ENCODE measurements around the gene ADAMTS7.
"Not testable (repeated sequence)": the region's sequence is repeated elsewhere in the genome, so short reads cannot be mapped to it uniquely, and the experiment has no call there.

Gene ADAMTS7

DNA sequence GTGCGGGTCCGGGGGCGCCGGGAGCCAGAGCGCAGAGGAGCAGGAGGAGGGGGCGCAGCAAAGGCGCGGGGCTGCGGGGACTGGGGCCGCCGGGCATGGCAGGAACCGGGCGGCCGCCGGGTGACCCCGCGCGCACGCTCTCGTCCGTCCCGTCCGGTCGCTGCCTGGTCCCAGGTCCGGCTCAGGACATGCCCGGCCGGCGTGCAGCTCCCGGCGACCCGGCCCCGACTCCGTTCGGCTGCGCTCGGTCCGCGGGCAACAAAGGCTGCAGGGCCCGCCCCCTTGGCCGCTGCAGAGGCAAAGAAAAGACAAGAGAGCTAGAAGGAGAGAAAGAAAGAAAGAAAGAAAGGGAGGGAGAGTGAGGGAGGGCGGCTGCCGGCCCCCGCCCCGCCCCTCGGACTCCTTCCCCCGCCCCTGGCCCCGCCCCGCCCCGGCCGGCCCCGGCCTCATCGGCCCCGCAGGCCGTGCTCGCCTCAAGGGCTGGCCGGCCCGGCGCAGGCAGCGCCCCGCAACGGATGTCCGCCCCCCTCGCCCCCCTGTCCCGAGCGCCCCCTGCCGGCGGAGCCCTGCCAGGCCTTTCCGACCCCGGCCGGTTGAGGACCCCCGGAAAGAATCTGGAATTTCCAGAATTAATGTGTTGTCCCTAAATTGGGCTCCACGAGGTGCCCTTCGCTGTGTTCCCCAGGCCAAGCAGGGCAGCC, at the start of gene ADAMTS7:
TSS of gene ADAMTS7 (minus strand) at position 341 of the 701 bp plus-strand sequence. CDS start at position 97, 244 bp downstream.
- no peak for DNase-seq

GRCh38 chr15:78859971-78860719, 48.9 kb upstream of the ADAMTS7 start:
- DNase-seq, result peak; percentile 12

- no peak for DNase-seq
These were observed 44.5 kb upstream of the ADAMTS7 start for GRCh38 chr15:78855746-78856145.

DNA sequence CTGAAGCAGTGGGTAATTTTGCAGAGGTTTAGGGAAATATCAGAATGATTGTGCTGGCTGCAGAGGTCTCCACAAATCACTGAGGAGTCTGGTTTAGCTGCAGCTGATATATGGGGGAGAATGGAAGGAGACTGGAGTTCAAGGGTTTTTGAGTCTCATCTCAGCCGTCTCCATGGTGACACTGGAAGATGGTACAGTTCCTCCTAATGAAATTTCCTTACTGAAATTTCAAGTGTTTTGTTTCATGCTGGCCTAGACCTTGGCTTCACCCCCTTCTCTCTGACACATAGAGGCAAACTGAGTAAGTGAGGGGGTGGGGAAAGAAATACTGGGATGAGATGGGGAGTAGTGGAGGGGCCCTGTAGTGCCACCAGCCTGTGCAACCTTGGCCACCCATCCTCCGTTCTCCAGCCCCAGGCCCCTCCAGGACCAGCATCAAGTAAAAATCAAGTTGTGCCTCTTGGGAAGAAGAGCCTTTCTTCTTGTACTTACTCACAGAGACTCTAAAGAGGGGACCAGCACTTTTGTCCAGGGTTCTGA, 43.6 kb upstream of the ADAMTS7 start:
- no peak for DNase-seq

- no peak for DNase-seq
These were observed 42.2 kb upstream of the ADAMTS7 start for GRCh38 chr15:78853500-78853899.

- no peak for DNase-seq
These were observed 39.9 kb upstream of the ADAMTS7 start for GRCh38 chr15:78850941-78851755.

GRCh38 chr15:78850352-78850751, 39.1 kb upstream of the ADAMTS7 start:
- DNase-seq, result no peak

DNA sequence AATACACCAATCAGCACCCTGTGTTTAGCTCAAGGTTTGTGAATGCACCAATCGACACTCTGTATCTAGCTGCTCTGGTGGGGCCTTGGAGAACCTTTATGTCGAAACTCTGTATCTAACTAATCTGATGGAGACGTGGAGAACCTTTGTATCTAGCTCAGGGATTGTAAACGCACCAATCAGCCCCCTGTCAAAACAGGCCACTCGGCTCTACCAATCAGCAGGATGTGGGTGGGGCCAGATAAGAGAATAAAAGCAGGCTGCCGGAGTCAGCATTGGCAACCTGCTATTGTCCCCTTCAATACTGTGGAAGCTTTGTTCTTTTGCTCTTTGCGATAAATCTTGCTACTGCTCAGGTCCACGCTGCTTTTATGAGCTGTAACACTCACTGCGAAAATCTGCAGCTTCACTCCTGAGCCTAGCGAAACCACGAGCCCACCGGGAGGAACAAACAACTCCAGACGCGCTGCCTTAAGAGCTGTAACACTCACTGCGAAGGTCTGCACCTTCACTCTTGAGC, 36.2 kb upstream of the ADAMTS7 start:
- not testable (repeated sequence) for DNase-seq

GRCh38 chr15:78846906-78847305, 35.6 kb upstream of the ADAMTS7 start:
- not testable (repeated sequence) for DNase-seq

DNA sequence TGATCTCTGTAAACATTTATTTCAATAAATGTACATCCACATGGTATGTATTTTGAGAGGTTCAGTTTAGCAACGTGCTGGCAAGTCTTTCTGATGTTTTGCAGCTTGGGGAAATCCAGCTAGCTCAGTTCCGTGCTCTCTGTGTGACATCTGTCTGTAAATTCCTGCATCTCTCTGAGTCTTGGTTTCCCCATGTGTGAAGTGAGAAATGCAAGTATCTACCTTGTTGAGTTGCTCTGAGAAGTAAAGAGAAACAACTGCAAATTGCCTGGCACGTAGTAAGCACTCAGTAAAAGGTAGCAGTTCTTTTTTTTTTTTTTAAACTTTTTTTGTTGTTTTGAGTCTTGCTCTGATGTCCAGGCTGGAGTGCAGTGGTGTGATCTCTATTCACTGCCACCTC, 31.3 kb upstream of the ADAMTS7 start:
- DNase-seq, result no peak

DNA sequence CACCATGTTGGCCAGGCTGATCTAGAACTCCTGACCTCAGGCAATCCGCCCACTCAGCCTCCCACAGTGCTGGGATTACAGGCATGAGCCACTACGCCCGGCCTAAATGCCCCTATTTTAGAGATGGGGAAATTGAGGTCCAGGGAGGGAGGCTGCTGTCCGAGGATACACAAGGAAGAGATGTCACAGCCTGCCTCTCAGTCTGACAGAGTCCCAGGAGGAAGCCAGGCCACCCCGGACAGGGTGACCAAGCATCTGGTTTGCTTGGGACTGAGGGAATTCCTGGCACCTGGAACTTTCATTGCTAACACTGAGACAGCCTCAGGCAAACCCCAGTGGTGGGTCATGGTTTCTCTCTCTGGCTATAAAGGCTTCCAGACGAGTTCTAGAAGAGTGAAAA, 30.6 kb upstream of the ADAMTS7 start:
- DNase-seq, result no peak

DNA sequence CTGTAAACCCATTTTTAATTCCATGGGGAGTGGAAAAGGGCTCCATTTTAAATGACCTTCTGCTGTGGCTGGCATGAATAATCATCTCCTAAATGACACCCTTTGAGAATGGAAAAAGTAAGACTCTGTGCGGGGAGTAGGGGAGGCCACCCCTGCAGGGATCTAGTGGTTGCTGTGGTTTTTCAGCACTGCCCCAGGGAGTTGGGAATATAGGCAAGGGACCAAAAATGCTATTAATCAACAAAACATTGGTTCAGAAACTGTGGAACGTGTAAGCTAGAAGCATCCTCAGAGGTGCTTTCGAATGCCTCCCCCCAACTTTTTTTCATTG, 30.1 kb upstream of the ADAMTS7 start:
- no peak for DNase-seq

DNA sequence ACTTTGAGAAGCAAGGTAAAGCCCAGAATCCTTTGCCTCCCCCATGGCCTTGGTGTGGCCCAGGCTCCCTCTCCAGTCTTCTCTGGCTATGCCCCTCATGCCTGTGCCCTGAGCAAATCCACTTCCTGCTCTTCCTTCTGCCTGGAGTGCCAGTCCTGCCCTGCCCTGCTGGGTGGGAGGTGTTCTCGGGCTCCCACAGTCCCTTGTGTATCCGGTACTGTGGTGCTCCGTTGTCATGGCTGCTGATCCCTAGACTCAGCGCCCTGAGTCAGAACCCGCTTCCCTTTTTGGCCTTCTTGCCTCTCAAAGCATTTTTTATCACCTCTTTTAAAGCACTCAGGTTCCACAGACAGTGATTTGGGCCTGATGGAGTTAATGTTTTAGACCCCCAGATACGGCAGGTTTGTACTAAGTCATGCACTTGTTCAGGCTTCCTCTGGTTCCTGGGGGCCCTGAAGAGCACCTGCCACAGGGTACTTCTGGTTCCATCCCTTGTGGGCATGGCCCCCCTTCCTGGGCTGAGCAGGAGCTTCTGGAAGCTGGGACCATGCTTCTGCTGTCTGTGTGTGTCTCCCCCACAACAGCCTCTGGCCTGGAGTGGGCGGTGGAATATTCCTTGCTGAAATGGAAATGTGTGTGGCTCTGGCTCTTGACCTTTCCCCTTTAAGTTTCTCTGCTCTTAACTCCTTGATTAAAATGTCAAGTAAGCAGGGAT, 29.6 kb upstream of the ADAMTS7 start:
- no peak for DNase-seq

DNA sequence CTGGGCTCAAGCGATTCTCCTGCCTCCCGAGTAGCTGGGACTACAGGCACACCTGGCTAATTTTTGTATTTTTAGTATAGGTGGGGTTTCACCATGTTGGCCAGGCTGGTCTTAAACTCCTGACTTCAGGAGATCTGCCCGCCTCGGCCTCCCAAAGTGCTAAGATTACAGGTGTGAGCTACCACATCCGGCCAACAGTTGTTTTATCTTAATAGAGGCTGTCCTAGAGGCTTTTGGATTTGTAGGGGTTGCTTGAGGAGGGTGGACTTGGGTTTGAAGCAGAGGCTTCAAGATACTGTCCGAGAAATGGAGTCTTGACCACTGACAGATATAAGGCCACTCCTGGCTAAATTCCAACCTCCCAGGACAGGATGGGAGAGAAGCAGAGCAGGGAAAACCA, 27.9 kb upstream of the ADAMTS7 start:
- not testable (repeated sequence) for DNase-seq

DNA sequence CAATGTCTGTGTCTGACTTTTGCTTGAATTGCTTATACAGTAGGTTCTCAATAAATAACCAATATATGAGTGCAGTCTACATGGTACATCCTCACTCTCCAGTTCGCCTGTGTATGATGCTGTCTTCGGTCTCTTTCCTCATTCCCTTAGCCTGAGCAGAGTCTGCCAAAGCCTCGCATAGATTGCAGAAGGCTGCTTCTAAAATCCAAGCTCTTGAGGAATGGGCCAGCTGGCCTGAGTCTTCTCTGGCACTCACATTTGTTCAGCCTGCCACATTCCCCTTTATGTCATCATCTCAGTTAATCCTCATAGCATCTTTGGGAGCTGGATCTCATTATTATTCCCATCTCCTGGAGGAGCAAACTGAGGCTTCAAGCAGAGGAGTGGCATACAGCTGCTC, 27.2 kb upstream of the ADAMTS7 start:
- no peak for DNase-seq

DNA sequence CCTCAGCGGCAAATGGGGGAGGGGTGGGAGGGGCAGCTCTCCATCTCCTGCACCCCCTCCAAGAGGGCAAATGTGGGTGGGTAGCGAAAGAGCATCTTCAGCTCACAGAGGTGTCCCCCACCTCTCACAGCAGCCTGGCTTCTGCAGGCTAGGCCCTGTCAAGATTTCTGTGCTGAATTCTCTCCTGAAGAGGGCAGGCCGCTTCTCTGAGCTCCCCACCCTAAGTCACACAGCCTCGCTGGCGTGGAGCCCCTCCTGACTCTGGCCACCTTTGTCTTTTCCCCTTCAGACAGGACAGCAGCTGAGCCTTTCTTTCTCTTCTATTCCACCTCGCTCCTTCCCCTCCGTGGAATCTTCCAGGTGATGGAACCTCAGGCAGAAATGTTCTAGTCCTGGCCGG, 26.3 kb upstream of the ADAMTS7 start:
- DNase-seq, result no peak

- no peak for DNase-seq
These were observed 25.9 kb upstream of the ADAMTS7 start for GRCh38 chr15:78837131-78837530.

DNA sequence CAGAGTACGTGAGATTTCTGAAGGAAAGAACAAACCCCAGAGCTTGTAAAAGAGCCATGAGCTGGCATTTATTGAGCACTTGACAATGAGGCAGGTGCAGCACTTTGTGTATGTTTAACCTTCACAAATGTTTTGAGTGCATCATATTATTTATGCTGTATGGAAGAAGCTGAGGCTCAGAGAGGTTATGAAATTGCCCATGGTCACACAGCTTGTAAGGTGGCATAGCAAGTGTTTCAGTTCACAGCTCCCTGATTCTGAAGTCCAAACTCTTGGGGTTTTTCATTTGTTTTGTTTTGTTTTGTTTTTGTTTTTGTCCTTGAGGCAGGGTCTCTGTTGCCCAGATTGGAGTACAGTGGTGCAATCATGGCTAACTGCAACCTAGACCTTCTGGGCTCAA, 25.1 kb upstream of the ADAMTS7 start:
- DNase-seq, result no peak

- no peak for DNase-seq
These were observed 20.3 kb upstream of the ADAMTS7 start for GRCh38 chr15:78831229-78832207.

DNA sequence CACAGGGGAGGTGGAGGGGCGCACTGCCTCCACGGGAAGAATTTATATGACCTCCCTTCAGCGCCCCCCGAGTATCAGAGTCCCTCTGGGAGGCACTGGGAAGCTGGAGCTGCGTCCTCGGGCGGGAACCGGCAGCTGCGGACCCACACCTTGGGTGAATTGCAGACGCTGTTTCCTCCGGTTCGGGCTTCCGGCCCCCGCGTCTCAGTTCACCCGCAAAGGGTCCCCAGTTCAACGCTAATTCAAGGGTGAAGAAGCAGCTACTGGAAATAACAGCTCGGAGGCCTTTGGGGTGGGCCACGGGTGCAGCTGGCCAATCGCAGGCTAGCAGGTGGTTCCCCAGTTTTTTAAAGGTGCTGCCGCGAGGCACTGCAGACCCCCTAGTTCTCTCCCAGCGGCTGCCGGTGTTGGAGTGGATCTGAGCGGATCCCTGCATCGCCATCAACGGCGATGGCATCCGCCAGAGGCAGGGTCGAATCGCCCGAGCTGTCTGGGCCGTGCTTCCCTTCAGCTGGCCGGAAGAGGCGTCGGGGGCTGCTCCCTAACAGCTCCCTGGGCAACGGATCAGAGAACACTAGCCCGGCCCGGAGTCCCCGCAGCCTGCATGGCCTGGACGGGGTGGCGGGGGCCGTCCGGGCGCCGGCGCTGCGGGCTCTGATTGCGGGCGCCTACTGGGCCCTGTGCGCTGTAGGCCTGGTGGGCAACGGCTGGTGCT, 19.4 kb upstream of the ADAMTS7 start:
- no peak for DNase-seq

DNA sequence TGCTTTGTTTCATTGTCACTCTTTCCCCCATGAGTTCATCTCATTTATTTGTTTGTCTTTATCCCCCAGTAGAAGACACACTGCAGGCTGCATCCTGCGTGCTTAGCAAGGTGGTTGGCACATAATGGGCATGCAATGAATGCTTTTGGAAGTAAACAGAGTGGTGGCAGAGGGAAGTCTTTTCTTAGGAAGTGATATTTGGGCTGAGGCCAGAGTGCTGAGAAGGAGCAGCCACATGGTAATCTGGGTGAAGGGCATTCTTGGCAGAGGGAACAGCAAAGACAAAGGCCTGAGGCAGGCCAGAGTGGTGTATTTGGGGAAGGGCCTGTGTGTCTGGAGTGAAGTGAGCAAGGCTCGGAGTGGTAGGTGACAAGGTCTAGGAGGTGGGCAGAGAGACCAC, 17.7 kb upstream of the ADAMTS7 start:
- DNase-seq, result no peak
